Adrenal gland (tissue), 12 donors: ENCODE results near the gene INVS. TPM values are rescaled to one million over a fixed set of nuclear protein-coding genes. Genes with fewer than 3 reads are reported as not detected.

Experiments used
- DNase-seq, 7 donors: peaks; one replicate each; pipeline ENCODE4 v3.0.0-alpha.2; 2019 to 2020
- H3K27ac ChIP-seq, 5 donors: fragments of 200-600 bp; sonication (generic) in 4 of 5; 1 replicate in 3 of 5; 2 replicates in 2 of 5; pipeline versions ENCODE4 v1.5.1 to v1.8.0; 2016 to 2020; ENCODE audit warnings: mild to moderate bottlenecking in 1 of 5
- H3K27me3 ChIP-seq: fragments of 200-600 bp; 2 replicates; pipeline ENCODE4 v1.8.0; 2021
- H3K36me3 ChIP-seq, 2 donors: fragments of 200-600 bp; replicated peaks in 1 of 2; 1 replicate in 1 of 2; 2 replicates in 1 of 2; pipeline versions ENCODE4 v1.5.1 to v1.8.0; 2018 to 2022
- H3K4me1 ChIP-seq, 2 donors: fragments of 200-600 bp; replicated peaks in 1 of 2; 1 replicate in 1 of 2; 2 replicates in 1 of 2; pipeline versions ENCODE4 v1.5.1 to v1.8.0; 2018 to 2021
- H3K4me3 ChIP-seq, 4 donors: fragments of 200-600 bp; sonication (generic) in 3 of 4; one replicate each; pipeline ENCODE4 v1.5.1; 2016 to 2018
- H3K9me3 ChIP-seq, 3 donors: fragments of 200-600 bp; sonication (generic) in 1 of 3; replicated peaks in 1 of 3; 1 replicate in 2 of 3; 2 replicates in 1 of 3; pipeline versions ENCODE4 v1.5.1 to v1.8.0; 2016 to 2021
- CTCF ChIP-seq, 6 experiments: fragments of 450-650 bp in 4 of 6; fragments of 200-600 bp in 2 of 6; sonication (generic) in 1 of 6; IDR thresholded peaks; 1 replicate in 5 of 6; 2 replicates in 1 of 6; pipeline versions ENCODE4 v1.5.1 to v1.8.0; 2016 to 2021; ENCODE audit warnings: antibody characterized with exemption in 6 of 6, mild to moderate bottlenecking in 2 of 6, moderate library complexity in 1 of 6
- POLR2A ChIP-seq, 2 donors: fragments of 450-650 bp; IDR thresholded peaks; one replicate each; pipeline ENCODE4 v1.6.1; 2017; ENCODE audit warnings: antibody characterized with exemption in 2 of 2, mild to moderate bottlenecking in 2 of 2, moderate library complexity in 1 of 2
- WGBS, 4 donors: extraction: QIAGEN DNeasy Blood & Tissue Kit in 2 of 4; methylation state at CpG; one replicate each; pipeline versions ENCODE4 v1.1.5 to v1.1.7; 2013 to 2017; 5-methylcytosine and 5-hydroxymethylcytosine counted together
- intact Hi-C, 2 donors: fragments of 100-400 bp; cut with DNase I; formaldehyde crosslinking; loops; one replicate each; pipeline versions ENCODE4 v1.14.1 to v1.15.0; 2022 to 2023
- polyA plus RNA-seq, 3 donors: library from polyadenylated mRNA; stranded (reverse); fragments of 200-250 nt in 2 of 3; fragments of 350-450 nt in 1 of 3; fragmentation: Illumina TruSeq in 1 of 3; extraction: RNeasy Lipid Tissue Mini Kit (QIAGEN cat#74804) in 1 of 3; gene quantifications; one replicate each; pipeline ENCODE4 v1.2.3, GENCODE V29; 2013 to 2014
- total RNA-seq, 9 donors: library from RNA; depleted of rRNA in 4 of 9; stranded (reverse); fragments of >200 nt in 4 of 9; fragments of 120-200 nt in 1 of 9; fragmentation: NEBNext Ultra II Directional in 1 of 9; extraction: Animal tissue kit (Norgen Biotek cat#: 25700) in 1 of 9; gene quantifications; one replicate each; pipeline versions ENCODE4 v1.1.0 to v1.2.4, GENCODE V29; 2013 to 2023
- donor health status: healthy with polysubstance abuse.
- donor health status: Bipolar disorder and iron deficiency.
- donor health status: DM: yes; HTN: yes; CAD: no.
- donor health status: DM: no; HTN: no; CAD: no.
- donor health status: DM: no; HTN: no; CAD: no.
- donor health status: DM: yes; HTN: yes; CAD: no.

The INVS gene
- total and polyA plus RNA-seq, 12 donors, result 6.4 to 47.7 (median 24.4) TPM

GRCh38 chr9:100170085-100170484, 71.0 kb downstream of the INVS start:
- no peak for DNase-seq
- Histone ChIP-seq H3K4me1 (peaks cover 0 to 9% of the 10 kb centered on the region in 2 donors), H3K27ac (no peak overlapping the region), H3K36me3 (no peaks in the 10 kb centered on the region), H3K9me3 (no peaks in the 10 kb centered on the region), H3K4me3 (no peak overlapping the region), H3K27me3 (no peaks in the 10 kb centered on the region)
- intact Hi-C loops, result no loop called here
- no peak for TF ChIP-seq CTCF (IDR thresholded peaks at IDR 0.05)
- TF ChIP-seq POLR2A (IDR thresholded peaks at IDR 0.05), result no peak

- Histone ChIP-seq H3K36me3 (no peaks in the 10 kb centered on the region), H3K4me3 (no peak overlapping the region), H3K9me3 (no peaks in the 10 kb centered on the region), H3K27me3 (no peaks in the 10 kb centered on the region), H3K4me1 (peaks cover 0 to 9% of the 10 kb centered on the region in 2 donors), H3K27ac (no peak overlapping the region)
- TF ChIP-seq POLR2A (IDR thresholded peaks at IDR 0.05) (no peak), CTCF (IDR thresholded peaks at IDR 0.05) (no peak)
- no peak for DNase-seq
- intact Hi-C loops, result no loop called here
Observed at GRCh38 chr9:100170556-100170955, 71.5 kb downstream of the INVS start.

GRCh38 chr9:100186356-100186755, 87.3 kb downstream of the INVS start:
- WGBS, 4 donors, result 83 to 96% (median 89%) methylated on average over 1 of the region's 1 CpG
- Histone ChIP-seq H3K4me1 (no peaks in the 10 kb centered on the region), H3K9me3 (peaks cover 0 to 26% (median 8%) of the 10 kb centered on the region in 3 donors), H3K27me3 (no peaks in the 10 kb centered on the region), H3K4me3 (no peak overlapping the region), H3K27ac (no peak overlapping the region), H3K36me3 (no peaks in the 10 kb centered on the region)
- intact Hi-C loops, result no loop called here
- TF ChIP-seq CTCF (IDR thresholded peaks at IDR 0.05) (no peak), POLR2A (IDR thresholded peaks at IDR 0.05) (no peak)
- DNase-seq, result no peak

GRCh38 chr9:100190339-100190738, 91.3 kb downstream of the INVS start:
- TF ChIP-seq CTCF (IDR thresholded peaks at IDR 0.05) (no peak), POLR2A (IDR thresholded peaks at IDR 0.05) (no peak)
- peaks cover 0 to 29% (median 13%) of the 10 kb centered on the region in 3 donors for H3K9me3 ChIP-seq
- no peaks in the 10 kb centered on the region for H3K27me3 ChIP-seq
- no peak for DNase-seq
- H3K4me1 ChIP-seq, result no peaks in the 10 kb centered on the region
- WGBS, 4 donors, result 97 to 99% (median 97%) methylated on average over 2 of the region's 2 CpGs
- no peak overlapping the region for H3K27ac ChIP-seq
- H3K36me3 ChIP-seq, result no peaks in the 10 kb centered on the region
- intact Hi-C loops, result no loop called here
- no peak overlapping the region for H3K4me3 ChIP-seq
